Chondrocyte (in vitro differentiated cells): ENCODE data around the gene TRPM3. TPM values are rescaled to one million over a fixed set of nuclear protein-coding genes. Genes with fewer than 3 reads are reported as not detected.

Source experiments
- DNase-seq: peaks from one replicate; pipeline ENCODE4 v3.0.0; 2021; ENCODE audit warnings: mixed read lengths, low spot score
- H3K27ac Mint-ChIP-seq: one replicate; pipeline ENCODE4 v1.8.0; 2021; ENCODE audit warnings: mild to moderate bottlenecking, moderate library complexity, mixed read lengths; ENCODE audit not compliant: unreplicated experiment
- H3K27me3 Mint-ChIP-seq: 2 replicates; pipeline ENCODE4 v1.8.0; 2021; ENCODE audit warnings: low read depth, mixed read lengths
- H3K36me3 Mint-ChIP-seq: 2 replicates; pipeline ENCODE4 v1.8.0; 2021; ENCODE audit warnings: low read depth, mixed read lengths
- H3K4me1 Mint-ChIP-seq: 2 replicates; pipeline ENCODE4 v1.8.0; 2021; ENCODE audit warnings: low read depth, mild to moderate bottlenecking, mixed read lengths
- H3K4me3 Mint-ChIP-seq: one replicate; pipeline ENCODE4 v1.8.0; 2021; ENCODE audit warnings: mild to moderate bottlenecking, moderate library complexity, mixed read lengths; ENCODE audit not compliant: unreplicated experiment
- H3K9me3 Mint-ChIP-seq: 2 replicates; pipeline ENCODE4 v1.8.0; 2021; ENCODE audit warnings: low read depth, mixed read lengths
- CTCF ChIP-seq: fragments of 200-600 bp; sonication (generic); IDR thresholded peaks from 2 replicates; pipeline ENCODE4 v1.5.0; 2021; ENCODE audit warnings: antibody characterized with exemption, mild to moderate bottlenecking, moderate library complexity
- total RNA-seq: library from RNA; stranded (reverse); gene quantifications from 3 replicates; pipeline ENCODE4 v1.2.1, GENCODE V29; 2021

TRPM3 gene
- total RNA-seq, 1 donor from 2014 or later: not detected

GRCh38 chr9:71130521-71130920 lies 9.1 kb upstream of the TRPM3 start:
- Mint-ChIP-seq H3K27me3 (peaks cover 5% of the 10 kb centered on the region), H3K27ac (no peak overlapping the region), H3K4me3 (no peak overlapping the region), H3K4me1 (no peaks in the 10 kb centered on the region), H3K9me3 (no peaks in the 10 kb centered on the region), H3K36me3 (no peaks in the 10 kb centered on the region)
- TF ChIP-seq CTCF: no peak
- DNase-seq: no peak

GRCh38 chr9:71128796-71129195 lies 7.4 kb upstream of the TRPM3 start:
- Mint-ChIP-seq H3K27me3 (peaks cover 10% of the 10 kb centered on the region), H3K4me3 (no peak overlapping the region), H3K4me1 (no peaks in the 10 kb centered on the region), H3K9me3 (no peaks in the 10 kb centered on the region), H3K27ac (no peak overlapping the region), H3K36me3 (no peaks in the 10 kb centered on the region)
- DNase-seq: no peak
- no peak for TF ChIP-seq CTCF

- no peak for DNase-seq
- Mint-ChIP-seq H3K27ac (no peak overlapping the region), H3K4me3 (no peak overlapping the region), H3K9me3 (no peaks in the 10 kb centered on the region), H3K4me1 (no peaks in the 10 kb centered on the region), H3K36me3 (no peaks in the 10 kb centered on the region), H3K27me3 (peaks cover 23% of the 10 kb centered on the region)
- TF ChIP-seq CTCF: no peak
Observed at GRCh38 chr9:71127301-71127700, 5.9 kb upstream of the TRPM3 start.

- no peaks in the 10 kb centered on the region for H3K4me1 Mint-ChIP-seq
- peaks cover 53% of the 10 kb centered on the region for H3K27me3 Mint-ChIP-seq
- no peak for DNase-seq
- no peaks in the 10 kb centered on the region for H3K9me3 Mint-ChIP-seq
- no peak overlapping the region for H3K4me3 Mint-ChIP-seq
- no peaks in the 10 kb centered on the region for H3K36me3 Mint-ChIP-seq
- no peak for TF ChIP-seq CTCF
- H3K27ac Mint-ChIP-seq: no peak overlapping the region
Observed at GRCh38 chr9:71122421-71122820, 1.0 kb upstream of the TRPM3 start.

- Mint-ChIP-seq H3K4me1 (no peaks in the 10 kb centered on the region), H3K36me3 (no peaks in the 10 kb centered on the region), H3K27ac (no peak overlapping the region), H3K4me3 (no peak overlapping the region), H3K9me3 (no peaks in the 10 kb centered on the region), H3K27me3 (peaks cover 53% of the 10 kb centered on the region)
- no peak for DNase-seq
- TF ChIP-seq CTCF: no peak
Observed at GRCh38 chr9:71122022-71122275, 528 bp upstream of the TRPM3 start.
